HG03139 (cell line): ENCODE results near the gene COL11A1.

Source experiments
- ATAC-seq: cut with Tn5 transposase; IDR thresholded peaks from one replicate; pipeline ENCODE4 v1.9.1; 2021; ENCODE audit not compliant: unreplicated experiment

The COL11A1 gene

GRCh38 chr1:102919659-102920058 is 188.7 kb downstream of the COL11A1 start:
- no peak for ATAC-seq

DNA sequence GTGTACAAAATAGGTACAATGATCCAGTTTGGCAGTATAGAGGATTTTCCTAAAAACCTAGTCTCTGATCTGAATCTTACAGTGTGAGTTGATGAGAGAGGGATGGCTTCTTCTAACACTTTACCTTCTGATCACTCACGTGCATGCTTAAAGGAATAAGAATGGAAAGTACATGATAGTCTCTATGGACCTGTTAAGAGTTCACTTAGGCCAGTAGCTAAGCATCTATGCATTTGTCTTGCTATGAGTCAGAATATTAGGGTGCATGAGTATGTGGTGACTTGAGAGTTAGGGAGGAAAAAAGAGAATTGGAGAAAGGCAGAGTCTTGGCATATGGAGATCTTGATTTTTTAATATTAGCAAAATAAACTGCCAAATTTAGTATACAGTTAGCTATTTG is 206.3 kb downstream of the COL11A1 start:
- no peak for ATAC-seq

GRCh38 chr1:102899935-102900334 is 208.4 kb downstream of the COL11A1 start:
- no peak for ATAC-seq

- ATAC-seq, result no peak
Measured at GRCh38 chr1:102897557-102897956, 210.8 kb downstream of the COL11A1 start.

DNA sequence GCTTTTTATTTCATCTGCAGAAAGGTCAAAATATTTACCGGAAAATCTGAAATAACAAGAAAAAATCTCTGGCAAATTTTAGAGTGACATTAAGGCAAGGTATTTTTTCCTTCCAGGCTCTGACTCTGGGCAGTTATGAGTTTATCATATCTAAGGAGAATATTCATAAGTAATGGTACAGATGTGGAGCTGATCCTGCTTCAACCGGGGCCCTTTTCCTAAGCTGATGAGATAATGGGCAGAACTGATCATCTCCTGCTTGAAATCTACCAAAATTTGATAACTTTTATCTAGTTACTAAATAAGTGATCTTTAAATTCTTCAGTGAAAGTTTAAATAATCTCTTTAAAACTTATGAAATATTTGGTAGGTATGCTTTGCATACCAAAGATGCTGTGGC is 211.6 kb downstream of the COL11A1 start:
- no peak for ATAC-seq

- ATAC-seq, result no peak
Measured at GRCh38 chr1:102896286-102896685, 212.0 kb downstream of the COL11A1 start.

DNA sequence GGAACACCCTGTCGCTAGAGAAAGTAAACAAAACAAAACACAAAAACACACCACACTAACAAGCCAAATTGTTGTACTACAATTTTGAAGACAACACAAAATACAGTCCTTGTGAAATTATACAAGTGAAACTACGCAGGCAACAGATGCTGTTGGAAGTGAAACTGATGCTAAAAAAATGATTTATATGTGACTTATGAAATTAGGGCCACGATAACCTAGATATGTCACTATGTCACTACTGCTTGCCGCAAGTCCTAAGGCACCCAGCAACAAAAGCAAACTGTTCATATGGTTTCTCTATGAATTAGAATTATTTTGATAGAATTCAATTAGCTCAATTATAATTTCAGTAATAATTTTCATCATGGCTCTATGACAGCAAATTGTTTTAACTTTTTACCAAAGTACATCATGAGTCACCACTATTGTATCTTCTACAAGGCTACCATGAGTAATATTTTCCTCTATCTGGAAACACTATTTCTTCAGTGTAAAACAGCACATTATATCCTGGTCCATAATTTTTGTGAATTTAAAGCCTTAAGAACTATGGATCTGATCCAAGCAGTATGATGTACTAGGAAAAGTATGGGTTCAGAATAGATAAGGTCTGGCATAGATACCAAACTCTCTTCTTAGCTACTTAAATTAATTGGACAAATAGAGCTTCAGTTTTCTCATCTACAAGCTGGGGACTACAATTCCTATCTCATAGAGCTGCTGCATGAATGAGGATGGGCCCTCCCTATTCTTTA is 216.3 kb downstream of the COL11A1 start:
- no peak for ATAC-seq

- ATAC-seq, result no peak
Measured at GRCh38 chr1:102886638-102887037, 221.7 kb downstream of the COL11A1 start.

DNA sequence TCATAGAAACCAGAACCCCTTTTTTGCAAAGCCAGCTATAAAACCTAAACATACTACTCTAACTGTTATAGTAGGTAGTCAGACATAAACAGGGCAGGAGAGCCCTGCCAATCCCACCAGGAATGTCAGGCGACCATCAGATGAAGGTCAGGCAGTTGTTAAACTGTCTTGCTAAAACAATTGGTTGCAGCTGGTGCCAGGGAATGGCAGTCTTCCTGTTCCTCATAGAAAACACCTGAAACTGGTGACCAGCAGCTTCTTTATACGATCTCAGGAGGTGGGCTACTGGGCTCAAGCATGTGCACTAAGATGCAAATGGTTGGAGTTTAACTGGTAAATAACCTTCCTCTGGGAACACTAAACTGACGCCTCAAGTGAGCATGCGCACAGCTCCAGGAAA is 224.1 kb downstream of the COL11A1 start:
- no peak for ATAC-seq

- ATAC-seq, result no peak
Measured at GRCh38 chr1:102879439-102879993, 228.8 kb downstream of the COL11A1 start.

GRCh38 chr1:102875756-102876155 is 232.6 kb downstream of the COL11A1 start:
- ATAC-seq, result no peak

DNA sequence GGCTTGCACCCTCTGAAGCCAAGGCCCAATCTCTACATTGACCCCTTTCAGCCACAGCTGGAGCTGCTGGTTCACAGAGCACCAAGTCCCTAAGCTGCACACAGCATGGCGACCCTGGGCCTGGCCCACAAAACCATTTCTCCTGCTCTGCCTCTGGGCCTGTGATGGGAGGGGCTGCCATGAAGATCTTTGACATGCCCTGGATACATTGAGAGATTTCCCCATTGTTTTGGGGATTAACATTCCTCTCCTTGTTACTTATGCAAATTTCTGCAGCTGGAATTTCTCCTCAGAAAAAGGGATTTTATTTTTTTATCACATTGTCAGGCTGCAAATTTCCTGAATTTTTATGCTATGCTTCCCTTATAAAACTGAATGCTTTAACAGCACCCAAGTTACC is 235.8 kb downstream of the COL11A1 start:
- no peak for ATAC-seq

GRCh38 chr1:102872097-102872496 is 236.2 kb downstream of the COL11A1 start:
- no peak for ATAC-seq

- ATAC-seq, result no peak
Measured at GRCh38 chr1:102863704-102864103, 244.6 kb downstream of the COL11A1 start.

DNA sequence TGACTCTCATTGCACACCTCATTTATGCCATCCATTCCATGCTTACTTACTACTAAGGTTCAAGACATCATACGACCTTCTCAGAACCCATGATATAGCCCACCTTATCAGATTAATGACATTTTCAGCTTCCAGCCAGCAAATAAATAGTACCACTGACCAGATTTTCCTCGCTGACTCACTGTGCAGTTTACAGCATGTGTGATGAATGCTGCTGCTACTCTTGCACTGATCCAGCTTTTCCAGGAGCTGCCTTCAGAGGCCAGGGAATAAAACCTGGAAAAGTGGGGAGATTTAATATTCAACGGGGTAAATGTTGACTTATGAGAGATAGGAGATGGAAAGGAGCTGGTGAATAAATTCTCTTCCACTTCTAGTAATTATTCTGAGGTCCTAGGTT is 247.1 kb downstream of the COL11A1 start:
- ATAC-seq, result no peak

DNA sequence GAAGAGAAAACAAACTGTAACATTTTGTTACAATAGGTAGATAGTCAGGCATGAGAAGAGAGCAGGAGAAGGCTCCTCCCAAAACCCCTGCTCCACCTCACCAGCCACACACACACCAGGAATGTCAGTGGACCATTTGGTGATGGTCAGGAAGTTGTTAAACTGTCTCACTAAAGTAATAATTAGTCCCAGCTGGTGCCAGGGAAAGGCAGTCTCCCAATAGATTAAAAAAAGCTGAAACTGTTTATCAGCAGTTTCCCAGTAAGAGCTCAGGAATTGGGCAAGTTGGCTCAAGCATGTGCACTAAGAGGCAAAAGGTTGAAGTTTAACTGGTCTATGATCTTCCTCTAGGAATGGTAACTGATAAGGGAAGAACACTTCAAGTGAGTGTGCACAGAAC is 249.6 kb downstream of the COL11A1 start:
- no peak for ATAC-seq

- ATAC-seq, result no peak
Measured at GRCh38 chr1:102857251-102857650, 251.1 kb downstream of the COL11A1 start.

GRCh38 chr1:102853701-102854187 is 254.6 kb downstream of the COL11A1 start:
- ATAC-seq, result no peak

DNA sequence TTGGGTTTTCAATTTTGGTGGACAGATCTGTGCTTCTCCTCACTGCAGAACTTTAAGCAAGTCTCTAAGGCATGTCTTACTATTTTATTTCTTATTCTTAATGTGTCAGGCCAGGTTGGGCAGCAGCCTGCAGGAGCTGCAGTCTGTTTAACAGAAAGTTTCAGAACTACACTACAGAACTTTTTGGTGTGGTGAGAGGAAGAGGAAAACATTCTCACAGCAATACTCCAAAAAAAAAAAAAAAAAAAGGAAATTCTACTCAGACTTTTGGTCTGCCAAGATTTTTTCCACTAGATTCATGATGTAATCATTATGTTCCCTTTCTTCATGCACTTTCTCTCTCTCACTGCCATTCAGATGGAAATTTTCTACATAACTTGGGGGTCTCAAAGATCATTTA is 255.2 kb downstream of the COL11A1 start:
- ATAC-seq, result no peak

GRCh38 chr1:102852613-102853012 is 255.7 kb downstream of the COL11A1 start:
- no peak for ATAC-seq

DNA sequence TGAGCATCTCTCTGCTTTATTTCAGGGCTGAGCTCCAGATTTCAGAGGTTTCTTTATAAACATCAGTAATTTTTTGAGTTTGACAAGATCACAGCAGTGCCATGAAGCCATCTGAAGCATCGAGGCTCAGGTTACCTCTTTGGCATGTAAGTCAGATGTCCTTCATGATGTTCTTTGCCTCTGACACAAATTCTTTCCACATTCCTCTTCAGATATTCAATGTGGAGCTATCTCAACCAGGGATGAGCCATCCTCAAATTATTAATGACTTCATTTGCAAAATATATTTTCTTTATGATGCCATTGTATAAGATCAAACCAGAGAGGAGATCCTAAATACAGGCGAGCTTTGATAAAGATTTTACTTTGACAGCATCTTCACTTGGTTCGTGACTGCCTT is 256.7 kb downstream of the COL11A1 start:
- ATAC-seq, result no peak

DNA sequence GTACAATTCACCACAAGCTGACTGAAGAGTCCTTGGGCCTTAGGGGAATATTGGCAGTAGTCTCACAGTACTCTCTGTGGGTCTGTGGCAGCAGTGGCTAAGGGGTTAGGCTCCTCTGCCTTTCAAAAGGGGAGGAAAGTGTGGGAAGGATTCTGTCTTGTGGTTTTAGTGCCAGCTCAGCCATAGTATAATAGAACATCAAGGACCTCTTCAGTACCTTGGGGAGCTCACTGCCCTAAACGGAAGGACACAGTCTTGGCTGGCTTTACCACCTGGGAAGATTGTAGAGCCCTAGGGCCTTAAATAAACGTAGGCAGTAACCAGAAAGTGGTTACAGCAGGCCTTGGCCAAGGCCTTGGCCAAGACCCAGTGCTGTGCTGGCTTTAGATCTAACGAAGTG is 265.7 kb downstream of the COL11A1 start:
- no peak for ATAC-seq

DNA sequence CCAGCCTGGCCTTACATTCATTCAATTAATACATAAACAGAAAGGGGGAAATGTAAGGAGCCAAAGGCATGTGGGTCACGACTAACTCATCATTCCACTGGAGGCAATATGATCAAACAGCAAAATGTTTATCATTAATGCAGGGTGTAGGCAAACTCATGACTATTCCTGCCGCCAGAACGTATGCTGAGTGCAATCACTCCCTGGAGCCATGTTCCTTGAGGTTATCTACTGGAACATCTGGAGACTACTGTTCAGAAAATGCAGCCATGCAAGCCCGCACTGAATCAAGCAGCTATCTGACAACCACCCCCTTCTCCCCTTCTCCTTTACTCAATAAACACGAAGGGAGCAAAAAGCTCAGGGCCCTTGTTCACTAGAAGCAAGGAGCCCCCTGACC is 267.6 kb downstream of the COL11A1 start:
- no peak for ATAC-seq
